Measurements from ENCODE around the gene KLHL18.

DNA sequence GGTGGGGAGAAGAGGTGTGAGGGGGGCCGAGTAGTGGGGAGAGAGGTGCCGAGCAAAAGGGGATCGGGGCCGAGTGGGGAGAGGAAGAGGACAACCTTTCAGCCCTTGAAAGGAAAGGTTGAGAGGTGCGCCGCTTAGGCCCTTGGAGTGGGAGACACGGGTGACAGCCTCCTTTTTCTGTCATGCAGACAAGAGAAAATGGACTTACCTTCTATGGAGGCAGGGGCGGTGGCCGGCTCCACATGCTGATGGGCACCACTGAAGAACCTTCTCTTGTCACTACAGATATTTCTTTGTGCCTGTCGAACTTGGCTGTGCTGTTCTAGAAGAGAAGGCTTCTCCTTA is 421 bp downstream of the KLHL18 start:
- TF ChIP-seq, protein P1, sequence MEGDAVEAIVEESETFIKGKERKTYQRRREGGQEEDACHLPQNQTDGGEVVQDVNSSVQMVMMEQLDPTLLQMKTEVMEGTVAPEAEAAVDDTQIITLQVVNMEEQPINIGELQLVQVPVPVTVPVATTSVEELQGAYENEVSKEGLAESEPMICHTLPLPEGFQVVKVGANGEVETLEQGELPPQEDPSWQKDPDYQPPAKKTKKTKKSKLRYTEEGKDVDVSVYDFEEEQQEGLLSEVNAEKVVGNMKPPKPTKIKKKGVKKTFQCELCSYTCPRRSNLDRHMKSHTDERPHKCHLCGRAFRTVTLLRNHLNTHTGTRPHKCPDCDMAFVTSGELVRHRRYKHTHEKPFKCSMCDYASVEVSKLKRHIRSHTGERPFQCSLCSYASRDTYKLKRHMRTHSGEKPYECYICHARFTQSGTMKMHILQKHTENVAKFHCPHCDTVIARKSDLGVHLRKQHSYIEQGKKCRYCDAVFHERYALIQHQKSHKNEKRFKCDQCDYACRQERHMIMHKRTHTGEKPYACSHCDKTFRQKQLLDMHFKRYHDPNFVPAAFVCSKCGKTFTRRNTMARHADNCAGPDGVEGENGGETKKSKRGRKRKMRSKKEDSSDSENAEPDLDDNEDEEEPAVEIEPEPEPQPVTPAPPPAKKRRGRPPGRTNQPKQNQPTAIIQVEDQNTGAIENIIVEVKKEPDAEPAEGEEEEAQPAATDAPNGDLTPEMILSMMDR (conservative IDR thresholded peaks at IDR 0.05; ENCODE audit: low read length): no peak
- TF ChIP-seq EZH2phosphoT487 (IDR thresholded peaks at IDR 0.05; ENCODE audit: borderline replicate concordance, low read depth, low read length): no peak

All from OCI-LY7 (cell line).